ENCODE results near the gene BSPRY. TPM values are rescaled to one million over a fixed set of nuclear protein-coding genes. Genes with fewer than 3 reads are reported as not detected.

BSPRY gene
- total and polyA plus RNA-seq, 2 of the 13 experiments (the other 11 are each of a cell fraction or from before 2014, with no cell fraction given): 0.09 to 0.26 TPM

- TF ChIP-seq TAF15 (IDR thresholded peaks at IDR 0.05; ENCODE audit: low read depth, low read length, poor library complexity, severe bottlenecking): no peak
- TF ChIP-seq SNAPC2 (CRISPR knock-in tag; IDR thresholded peaks at IDR 0.05): 0 out of 2 replicates have a peak, but pooled peaks have one; percentile 52
- TF ChIP-seq TBP (CRISPR knock-in tag; IDR thresholded peaks at IDR 0.05): no peak
- peak; percentile 95 for TF ChIP-seq ZNF740 (CRISPR knock-in tag; IDR thresholded peaks at IDR 0.05)
- no peak for TF ChIP-seq CENPX (CRISPR knock-in tag; IDR thresholded peaks at IDR 0.05)
- TF ChIP-seq PAWR (CRISPR knock-in tag; IDR thresholded peaks at IDR 0.05; ENCODE audit: borderline replicate concordance): no peak
- peak; percentile 93; the same call in 1 of the 2 replicates for TF ChIP-seq REPIN1 (CRISPR knock-in tag; IDR thresholded peaks at IDR 0.05; ENCODE audit: borderline replicate concordance, low read depth)
- no peak for TF ChIP-seq HNRNPH1 (optimal IDR thresholded peaks at IDR 0.05; ENCODE audit: low read depth, low read length)
- TF ChIP-seq RAD21 (CRISPR knock-in tag; IDR thresholded peaks at IDR 0.05): peak; percentile 96
- TF ChIP-seq IKZF4 (CRISPR knock-in tag; IDR thresholded peaks at IDR 0.05; ENCODE audit: borderline replicate concordance, low read depth, not compliant biosample characterization): peak; percentile 22
- TF ChIP-seq ESRRA (CRISPR knock-in tag; IDR thresholded peaks at IDR 0.05; ENCODE audit: low read depth): peak; percentile 47; the same call in 1 of the 2 replicates
- peak; percentile 60; the same call in 1 of the 2 replicates for TF ChIP-seq SOX5 (CRISPR knock-in tag; IDR thresholded peaks at IDR 0.05; ENCODE audit: borderline replicate concordance)
- peak; percentile 65 for TF ChIP-seq ISL2 (CRISPR knock-in tag; IDR thresholded peaks at IDR 0.05)
- TF ChIP-seq TOPORS (CRISPR knock-in tag; IDR thresholded peaks at IDR 0.05): no peak
- TF ChIP-seq CEBPB (IDR thresholded peaks at IDR 0.05; ENCODE audit: borderline replicate concordance, low read depth, low read length): no peak
- peak; percentile 99 for TF ChIP-seq SP4 (CRISPR knock-in tag; IDR thresholded peaks at IDR 0.05)
- TF ChIP-seq AGO1 (IDR thresholded peaks at IDR 0.05; ENCODE audit: low read depth, low read length, poor library complexity, severe bottlenecking): no peak
- peak; percentile 70; the same call in 1 of the 2 replicates for TF ChIP-seq ZNF800 (CRISPR knock-in tag; IDR thresholded peaks at IDR 0.05)
- TF ChIP-seq SKI (IDR thresholded peaks at IDR 0.05; ENCODE audit: partially characterized antibody): no peak
- TF ChIP-seq RELA (CRISPR knock-in tag; IDR thresholded peaks at IDR 0.05): no peak
These were observed 51.9 kb downstream of the BSPRY start, which contains the start of gene ALAD (continued) for GRCh38 chr9:113401027-113401792.
